ENCODE measurements around the gene ODF2.
A peak's percentile ranks its signal among the peaks of the same experiment; 100 is the strongest.
"Not testable (repeated sequence)": the region's sequence is repeated elsewhere in the genome, so short reads cannot be mapped to it uniquely, and the experiment has no call there.

The ODF2 gene

DNA sequence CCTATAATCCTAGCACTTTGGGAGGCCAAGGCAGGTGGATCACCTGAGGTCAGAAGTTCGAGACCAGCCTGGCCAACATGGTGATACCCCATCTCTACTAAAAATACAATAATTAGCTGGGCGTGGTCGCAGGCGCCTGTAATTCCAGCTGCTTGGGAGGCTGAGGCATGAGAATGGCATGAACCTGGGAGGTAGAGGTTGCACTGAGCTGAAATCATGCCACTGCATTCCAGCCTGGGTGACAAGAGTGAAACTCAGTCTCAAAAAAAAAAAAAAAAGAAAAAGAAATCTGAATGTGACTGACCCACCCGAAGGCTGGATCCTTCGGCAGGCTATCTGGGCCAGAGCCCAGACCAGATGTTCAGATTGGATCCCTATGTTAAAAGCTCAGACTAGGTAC lies 32.5 kb upstream of the ODF2 start:
- not testable (repeated sequence) for DNase-seq (ENCODE audit: low read depth in 2 of 2)

GRCh38 chr9:128424268-128424780 lies 31.5 kb upstream of the ODF2 start:
- DNase-seq (ENCODE audit: low read depth in 2 of 2) = no peak

DNA sequence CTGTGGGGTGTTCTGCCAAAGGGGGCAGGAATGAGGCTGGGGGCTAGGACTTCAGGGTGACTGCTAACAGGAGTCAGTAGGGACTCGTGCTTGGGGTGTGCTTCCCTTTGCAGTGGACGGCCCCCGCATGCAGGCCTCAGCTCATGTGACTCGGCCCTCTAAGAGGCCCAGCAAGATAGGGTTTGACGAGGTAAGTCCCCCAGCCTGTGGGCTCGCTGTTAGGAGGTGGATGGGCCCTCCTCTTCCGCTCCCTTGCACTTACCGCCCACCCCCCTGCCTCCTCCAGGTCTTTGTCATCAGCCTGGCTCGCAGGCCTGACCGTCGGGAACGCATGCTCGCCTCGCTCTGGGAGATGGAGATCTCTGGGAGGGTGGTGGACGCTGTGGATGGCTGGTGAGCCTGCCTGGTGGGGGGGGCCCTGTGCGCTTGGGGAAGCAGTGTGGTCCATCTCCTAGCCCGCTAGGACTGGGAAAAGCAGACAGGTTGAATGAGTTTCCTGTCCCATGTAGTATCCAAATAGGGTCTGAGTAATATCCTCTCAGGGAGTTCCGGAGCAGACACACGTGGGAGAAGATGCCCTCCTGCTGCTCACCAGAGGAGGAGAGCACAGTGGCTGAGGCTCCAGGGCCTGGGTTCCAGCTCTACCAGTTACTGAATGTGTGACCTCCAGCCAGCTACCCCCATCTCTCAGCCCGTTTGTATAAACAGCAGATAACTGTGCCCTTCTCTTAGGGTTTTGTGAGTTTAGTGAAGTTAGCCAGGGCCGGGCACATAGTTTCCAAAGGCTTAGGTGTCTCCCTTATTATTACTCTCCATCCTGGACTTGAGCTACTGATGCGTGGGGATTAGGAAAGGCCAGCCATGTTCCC lies 26.9 kb upstream of the ODF2 start:
- DNase-seq (ENCODE audit: low read depth in 2 of 2) = no peak

DNA sequence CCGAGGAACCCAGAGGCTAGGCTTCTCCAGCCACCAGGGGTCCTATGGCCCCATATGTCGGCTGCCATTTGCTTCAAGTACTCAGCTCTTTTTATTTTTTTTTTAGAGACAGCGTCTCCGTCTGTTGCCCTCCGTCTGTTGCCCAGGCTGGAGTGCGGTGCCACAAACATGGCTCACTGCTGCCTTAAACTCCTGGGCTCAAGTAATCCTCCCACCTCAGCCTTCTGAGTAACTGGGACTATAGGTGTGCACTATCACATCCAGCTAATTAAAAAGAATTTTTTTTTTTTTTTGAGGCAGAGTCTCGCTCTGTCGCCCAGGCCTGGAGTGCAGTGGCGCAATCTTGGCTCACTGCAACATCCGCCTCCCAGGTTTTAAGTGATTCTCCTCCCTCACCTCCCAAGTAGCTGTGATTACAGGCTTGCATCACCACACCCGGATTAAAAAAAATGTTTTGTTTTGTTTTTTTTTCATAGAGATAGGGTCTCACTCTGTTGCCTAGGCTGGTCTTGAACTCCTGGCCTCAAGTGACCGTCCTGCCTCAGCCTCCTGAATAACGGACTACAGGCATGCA lies 26.2 kb upstream of the ODF2 start:
- DNase-seq (ENCODE audit: low read depth in 2 of 2) = no peak

DNA sequence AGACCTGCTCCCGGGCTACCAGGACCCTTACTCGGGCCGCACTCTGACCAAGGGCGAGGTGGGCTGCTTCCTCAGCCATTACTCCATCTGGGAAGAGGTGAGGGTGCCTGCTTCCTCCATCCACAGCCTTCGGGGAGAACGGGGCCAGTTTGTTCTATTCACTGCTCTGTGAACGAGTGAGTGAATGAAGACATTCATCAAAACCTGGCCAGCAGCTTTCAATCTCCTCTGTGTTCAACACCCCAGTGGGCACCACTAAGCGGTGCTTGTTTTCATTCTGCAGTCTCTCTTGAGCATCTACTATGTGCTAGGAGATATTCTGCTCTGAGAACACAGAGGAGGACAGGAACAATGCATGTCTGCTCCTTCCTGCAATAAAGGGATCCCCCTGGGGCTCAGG lies 24.6 kb upstream of the ODF2 start:
- no peak for DNase-seq (ENCODE audit: low read depth in 2 of 2)

DNA sequence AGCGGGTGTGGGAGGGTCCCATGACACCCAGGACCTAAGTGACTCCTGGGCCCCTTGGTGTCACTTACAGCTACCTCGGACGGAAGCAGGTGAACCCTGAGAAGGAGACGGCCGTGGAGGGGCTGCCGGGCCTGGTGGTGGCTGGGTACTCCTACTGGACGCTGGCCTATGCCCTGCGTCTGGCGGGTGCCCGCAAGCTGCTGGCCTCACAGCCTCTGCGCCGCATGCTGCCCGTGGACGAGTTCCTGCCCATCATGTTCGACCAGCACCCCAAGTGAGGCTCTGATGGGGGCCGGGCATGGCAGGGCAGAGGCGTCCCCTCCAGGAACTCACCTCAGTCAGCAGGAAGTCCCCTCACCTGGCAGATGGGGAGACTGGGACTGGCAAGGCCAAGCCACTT lies 21.5 kb upstream of the ODF2 start:
- no peak for DNase-seq (ENCODE audit: low read depth in 2 of 2)

DNA sequence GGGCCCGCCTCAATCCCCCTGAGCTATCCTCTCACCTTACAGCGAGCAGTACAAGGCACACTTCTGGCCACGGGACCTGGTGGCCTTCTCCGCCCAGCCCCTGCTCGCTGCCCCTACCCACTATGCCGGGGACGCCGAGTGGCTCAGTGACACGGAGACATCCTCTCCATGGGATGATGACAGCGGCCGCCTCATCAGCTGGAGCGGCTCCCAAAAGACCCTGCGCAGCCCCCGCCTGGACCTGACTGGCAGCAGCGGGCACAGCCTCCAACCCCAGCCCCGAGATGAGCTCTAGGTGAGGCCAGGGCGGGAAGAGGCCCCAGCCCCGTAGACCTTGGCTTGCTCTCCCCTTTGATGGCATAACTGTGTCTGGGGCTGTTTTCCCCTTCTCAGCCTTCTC lies 20.2 kb upstream of the ODF2 start:
- no peak for DNase-seq (ENCODE audit: low read depth in 2 of 2)

GRCh38 chr9:128438343-128439109 lies 17.3 kb upstream of the ODF2 start:
- peak; percentile 58 to 85 for DNase-seq (ENCODE audit: low read depth in 2 of 2)

DNA sequence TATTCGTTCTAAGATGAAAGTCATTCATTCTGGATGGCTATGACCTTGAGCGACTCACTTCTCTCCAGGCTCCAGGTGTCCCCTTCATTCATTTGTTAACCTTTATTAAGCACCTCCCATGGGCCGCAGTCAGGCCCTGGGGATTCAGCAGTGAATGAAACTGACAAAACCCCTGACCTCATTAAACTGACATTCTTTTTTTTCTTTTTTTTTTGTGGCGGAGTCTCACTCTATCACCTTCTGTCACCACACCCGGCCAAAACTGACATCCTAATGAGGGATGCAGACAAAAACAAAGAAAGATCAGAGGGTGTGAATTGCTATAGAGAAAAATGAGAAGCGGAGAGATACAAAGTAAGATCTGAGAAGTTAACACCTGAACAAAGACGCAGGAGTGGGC lies 16.5 kb upstream of the ODF2 start:
- DNase-seq (ENCODE audit: low read depth in 2 of 2) = no peak

- no peak for DNase-seq (ENCODE audit: low read depth in 2 of 2)
Observed at GRCh38 chr9:128442150-128442549, 13.7 kb upstream of the ODF2 start.

DNA sequence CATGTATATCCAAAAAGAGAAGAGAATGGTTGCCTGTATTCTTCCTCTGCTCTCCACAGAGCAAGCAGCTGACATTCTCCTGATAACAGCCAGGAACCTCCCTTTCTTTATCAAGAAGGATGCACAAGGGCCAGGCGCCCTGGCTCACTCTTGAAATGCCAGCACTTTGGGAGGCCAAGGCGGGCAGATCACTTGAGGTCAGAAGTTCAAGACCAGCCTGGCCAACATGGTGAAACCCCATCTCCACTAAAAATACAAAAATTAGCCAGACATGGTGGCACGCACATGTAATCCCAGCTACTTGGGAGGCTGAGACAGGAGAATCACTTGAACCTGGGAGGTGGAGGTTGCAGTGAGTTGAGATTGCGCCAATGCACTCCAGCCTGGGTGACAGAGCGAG lies 9.3 kb upstream of the ODF2 start:
- not testable (repeated sequence) for DNase-seq (ENCODE audit: low read depth in 2 of 2)

DNA sequence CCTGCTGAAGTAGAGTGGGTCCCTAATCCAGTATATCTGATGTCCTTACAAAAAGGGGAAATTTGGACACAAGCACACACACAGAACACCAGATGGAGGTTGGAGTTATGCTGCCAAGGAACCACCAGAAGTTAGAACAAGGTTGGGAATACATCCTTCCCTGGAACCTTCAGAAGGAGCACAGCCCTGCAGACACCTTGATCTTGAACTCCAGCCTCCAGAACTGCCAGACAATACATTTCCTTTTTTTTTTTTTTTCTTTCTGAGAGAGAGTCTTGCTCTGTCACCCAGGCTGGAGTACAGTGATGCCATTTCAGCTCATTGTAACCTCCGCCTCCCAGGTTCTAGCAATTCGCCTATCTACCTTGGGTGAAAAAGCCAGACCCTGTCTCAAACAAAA lies 7.1 kb upstream of the ODF2 start:
- no peak for DNase-seq (ENCODE audit: low read depth in 2 of 2)

GRCh38 chr9:128454991-128455390 lies 815 bp upstream of the ODF2 start:
- no peak for DNase-seq (ENCODE audit: low read depth in 2 of 2)

GRCh38 chr9:128456613-128457061 lies 831 bp downstream of the ODF2 start:
- DNase-seq (ENCODE audit: low read depth in 2 of 2) = peak; percentile 29 to 72

DNA sequence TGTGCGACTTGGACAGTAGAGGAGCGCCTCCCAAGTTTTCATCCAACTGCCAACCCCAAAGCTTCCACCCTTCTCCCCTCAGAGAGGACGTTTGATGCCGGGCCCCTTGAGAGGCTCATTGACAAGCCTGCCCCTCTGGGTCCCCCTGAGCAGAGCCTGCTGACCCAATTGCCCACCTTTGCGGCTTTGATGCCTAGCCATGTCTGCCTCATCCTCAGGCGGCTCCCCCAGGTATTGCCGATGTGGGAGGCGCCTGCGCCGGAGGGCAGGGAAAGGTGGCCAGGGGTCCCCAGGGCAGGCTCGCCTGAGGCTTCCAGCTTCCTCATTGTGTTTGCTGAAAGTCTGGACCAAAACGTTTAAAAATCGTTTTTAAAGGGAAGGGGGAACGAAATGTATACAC lies 1.4 kb downstream of the ODF2 start:
- no peak for DNase-seq (ENCODE audit: low read depth in 2 of 2)

DNA sequence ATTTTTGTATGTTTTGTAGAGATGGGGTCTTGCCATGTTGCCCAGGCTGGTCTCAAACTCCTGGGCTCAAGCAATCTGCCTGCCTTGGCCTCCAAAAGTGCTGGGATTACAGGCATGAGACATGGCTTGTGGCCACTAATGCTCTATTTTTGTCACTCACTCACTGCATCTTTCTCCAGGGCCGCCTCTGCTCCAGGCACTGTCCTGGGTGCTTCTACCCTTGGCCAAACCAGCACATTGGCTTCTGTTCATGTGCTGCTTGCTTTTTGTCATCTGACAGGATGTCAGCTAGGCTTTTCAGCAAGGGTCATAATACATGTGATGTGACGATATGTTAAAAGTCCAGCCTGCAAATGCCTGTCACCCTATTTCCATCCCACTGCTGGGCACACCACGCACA lies 3.2 kb downstream of the ODF2 start:
- DNase-seq (ENCODE audit: low read depth in 2 of 2) = no peak

GRCh38 chr9:128469070-128469469 lies 13.3 kb downstream of the ODF2 start:
- DNase-seq (ENCODE audit: low read depth in 2 of 2) = no peak

DNA sequence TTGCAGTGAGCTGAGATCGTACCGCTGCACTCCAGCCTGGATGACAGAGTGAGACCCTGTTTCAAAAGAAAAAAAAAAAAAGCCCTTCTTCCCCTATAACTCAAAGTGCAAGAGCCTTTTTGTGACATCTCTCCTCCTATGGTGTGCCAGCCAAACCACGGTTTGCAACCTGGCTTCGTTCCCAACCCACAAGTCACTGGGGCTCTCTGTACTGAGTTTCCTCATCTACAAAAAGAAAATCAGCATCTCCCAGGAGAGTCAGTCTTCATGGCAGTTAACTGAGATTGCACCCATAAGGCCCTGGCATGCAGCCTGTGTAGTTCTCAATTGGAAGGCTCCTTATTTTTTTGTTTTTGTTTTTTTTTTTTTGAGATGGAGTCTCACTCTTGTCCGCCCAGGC lies 14.8 kb downstream of the ODF2 start:
- DNase-seq (ENCODE audit: low read depth in 2 of 2) = no peak

- no peak for DNase-seq (ENCODE audit: low read depth in 2 of 2)
Observed at GRCh38 chr9:128473104-128473503, 17.3 kb downstream of the ODF2 start.

DNA sequence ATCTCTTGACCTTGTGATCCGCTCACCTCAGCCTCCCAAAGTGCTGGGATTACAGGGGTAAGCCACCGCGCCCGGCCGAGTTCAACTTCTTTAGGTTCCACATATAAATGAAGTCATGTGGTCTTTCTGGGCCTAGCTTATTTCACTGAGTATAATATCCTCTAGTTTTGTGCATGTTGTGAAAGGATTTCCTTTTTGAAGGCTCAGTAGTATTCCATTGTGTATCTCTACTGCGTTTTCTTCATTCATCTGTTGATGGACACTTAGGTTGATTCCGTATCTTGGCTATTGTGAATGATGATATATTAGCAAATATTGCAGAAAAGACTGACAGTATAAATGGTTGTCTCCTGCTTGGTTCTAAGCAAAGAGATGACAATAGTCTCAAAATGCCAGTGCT lies 20.1 kb downstream of the ODF2 start:
- no peak for DNase-seq (ENCODE audit: low read depth in 2 of 2)

DNA sequence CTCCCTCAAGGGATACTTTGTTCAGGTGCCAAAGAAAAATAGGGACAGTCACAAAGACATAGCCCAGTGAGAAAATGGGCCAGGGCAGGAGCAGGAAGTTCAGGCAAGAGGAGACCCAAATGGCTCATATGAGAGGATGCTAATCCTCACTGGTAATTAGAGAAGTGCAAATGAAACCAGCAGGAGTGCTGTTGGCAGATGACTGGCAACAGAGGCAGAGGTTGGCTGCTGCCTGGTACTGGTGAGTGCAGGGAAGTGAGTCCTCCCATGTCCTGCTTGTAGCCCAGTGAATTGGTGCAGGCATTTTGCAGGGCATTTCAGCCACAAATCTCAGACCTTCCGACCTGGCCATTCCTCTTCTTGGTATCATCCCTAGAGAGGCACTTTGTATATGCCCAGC lies 23.5 kb downstream of the ODF2 start:
- no peak for DNase-seq (ENCODE audit: low read depth in 2 of 2)

DNA sequence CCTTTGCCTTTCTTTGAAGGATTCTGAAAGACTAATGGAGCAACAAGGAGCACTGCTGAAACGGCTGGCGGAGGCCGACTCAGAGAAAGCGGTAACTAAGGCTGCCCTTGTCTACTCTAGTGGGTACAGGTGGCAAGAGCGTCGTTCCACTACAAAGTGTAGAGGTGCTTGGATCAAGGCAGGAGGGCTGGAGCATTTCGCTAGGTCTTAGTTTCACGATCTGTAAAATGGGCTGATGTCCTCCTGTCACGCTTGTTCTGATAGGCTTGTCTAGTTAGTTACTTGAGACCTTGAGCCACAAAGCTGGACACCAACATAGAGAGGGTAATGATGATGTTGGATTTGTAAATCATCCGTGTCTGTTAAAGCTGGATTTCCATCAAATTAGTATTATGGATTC lies 25.8 kb downstream of the ODF2 start:
- DNase-seq (ENCODE audit: low read depth in 2 of 2) = no peak

DNA sequence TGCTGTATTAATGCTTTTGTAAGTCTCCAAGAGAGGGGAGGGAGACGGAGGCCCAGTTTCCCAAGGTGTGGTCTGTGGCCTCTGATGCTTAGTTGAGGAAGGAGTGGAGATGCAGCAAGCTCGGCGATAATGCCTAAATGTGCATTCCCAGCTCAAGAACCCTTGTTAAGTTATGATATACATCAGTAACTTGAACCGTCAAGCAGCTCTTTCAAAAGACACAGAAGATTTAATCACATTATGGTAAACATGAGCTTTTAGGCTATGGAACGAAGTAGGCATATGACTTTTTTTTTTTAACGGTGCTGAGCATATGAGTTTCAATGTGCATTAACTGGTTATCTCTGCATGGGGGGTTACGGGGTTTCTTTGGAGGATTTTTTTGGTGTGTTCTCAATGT lies 26.4 kb downstream of the ODF2 start:
- DNase-seq (ENCODE audit: low read depth in 2 of 2) = no peak
